Measurements from ENCODE around the gene TUBGCP3. TPM values are rescaled to one million over a fixed set of nuclear protein-coding genes. Genes with fewer than 3 reads are reported as not detected.

The TUBGCP3 gene
- total and polyA plus RNA-seq, 9 donors, result 14.2 to 18.1 (median 16.7) TPM

DNA sequence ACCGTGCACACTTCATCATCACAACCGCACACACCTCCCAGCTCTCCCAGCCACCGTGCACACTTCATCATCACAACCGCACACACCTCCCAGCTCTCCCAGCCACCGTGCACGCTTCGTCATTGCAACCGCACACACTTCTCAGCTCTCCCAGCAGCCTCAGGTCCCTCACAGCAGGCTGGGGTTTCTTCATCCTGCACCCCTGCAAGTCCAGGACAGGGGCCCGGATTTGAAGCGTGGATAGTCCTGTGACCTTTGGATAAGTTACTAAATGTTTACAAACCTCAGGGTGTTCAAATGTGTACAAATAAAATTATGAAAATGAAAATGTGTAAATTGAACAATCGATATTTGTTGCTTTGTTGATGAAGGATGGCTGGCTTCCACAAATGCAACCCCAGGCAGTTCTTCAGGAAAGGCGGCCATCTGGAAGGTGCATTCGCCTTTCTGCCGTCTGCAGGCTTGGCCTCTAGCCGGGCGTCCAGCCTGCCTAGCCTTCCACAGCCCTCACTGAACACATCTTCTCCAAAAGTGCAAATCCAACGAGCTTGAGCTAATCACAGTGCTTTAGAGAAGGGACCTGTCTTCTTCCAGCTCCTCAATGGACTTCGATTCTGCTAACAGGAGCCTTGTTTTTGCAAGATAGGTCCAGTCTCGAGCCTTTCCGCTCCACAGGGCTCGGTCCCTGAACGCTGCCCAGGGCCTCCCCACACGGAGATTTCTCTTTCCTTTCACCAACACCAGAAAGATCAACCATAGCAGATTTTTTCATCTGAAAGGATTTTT lies 137.6 kb downstream of the TUBGCP3 start:
- Histone ChIP-seq H3K9me3 (replicated peaks; ENCODE audit: control insufficient read depth, low read depth, low read length) (no peaks in the 10 kb centered on the region), H3K4me1 (ENCODE audit: control insufficient read depth, insufficient read depth, low read length) (no peaks in the 10 kb centered on the region), H3K36me3 (ENCODE audit: control insufficient read depth, insufficient read depth, low read length) (no peaks in the 10 kb centered on the region), H3K27me3 (ENCODE audit: control insufficient read depth, insufficient read depth, low read length) (peaks cover 17% of the 10 kb centered on the region), H3K27ac (ENCODE audit: low read length) (no peak overlapping the region), H3K4me3 (ENCODE audit: low read length) (no peak overlapping the region)
- 62% methylated on average over 14 of the region's 23 CpGs for WGBS (ENCODE audit: insufficient coverage)
- peak; percentile 14 for DNase-seq

DNA sequence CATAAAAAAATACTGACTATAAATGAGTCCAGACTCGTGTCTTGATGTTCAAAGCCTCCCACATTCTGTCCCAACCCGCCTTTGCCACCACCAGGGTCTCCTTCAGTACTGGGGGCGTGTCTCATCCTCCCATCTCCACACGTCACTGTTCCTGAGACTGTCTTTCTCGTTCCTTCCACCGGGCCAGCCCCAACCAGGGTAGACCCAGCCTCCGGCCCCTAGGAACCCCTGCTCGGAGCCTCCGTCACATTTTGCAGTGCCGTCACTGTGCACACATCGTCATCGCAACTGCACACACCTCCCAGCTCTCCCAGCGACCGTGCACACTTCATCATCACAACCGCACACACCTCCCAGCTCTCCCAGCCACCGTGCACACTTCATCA lies 138.4 kb downstream of the TUBGCP3 start:
- H3K9me3 ChIP-seq (replicated peaks; ENCODE audit: control insufficient read depth, low read depth, low read length), result no peaks in the 10 kb centered on the region
- no peak overlapping the region for H3K4me3 ChIP-seq (ENCODE audit: low read length)
- no peaks in the 10 kb centered on the region for H3K4me1 ChIP-seq (ENCODE audit: control insufficient read depth, insufficient read depth, low read length)
- no peaks in the 10 kb centered on the region for H3K36me3 ChIP-seq (ENCODE audit: control insufficient read depth, insufficient read depth, low read length)
- no peak for DNase-seq
- H3K27ac ChIP-seq (ENCODE audit: low read length), result no peak overlapping the region
- peaks cover 22% of the 10 kb centered on the region for H3K27me3 ChIP-seq (ENCODE audit: control insufficient read depth, insufficient read depth, low read length)
- WGBS (ENCODE audit: insufficient coverage), result 54% methylated on average over 14 of the region's 16 CpGs

DNA sequence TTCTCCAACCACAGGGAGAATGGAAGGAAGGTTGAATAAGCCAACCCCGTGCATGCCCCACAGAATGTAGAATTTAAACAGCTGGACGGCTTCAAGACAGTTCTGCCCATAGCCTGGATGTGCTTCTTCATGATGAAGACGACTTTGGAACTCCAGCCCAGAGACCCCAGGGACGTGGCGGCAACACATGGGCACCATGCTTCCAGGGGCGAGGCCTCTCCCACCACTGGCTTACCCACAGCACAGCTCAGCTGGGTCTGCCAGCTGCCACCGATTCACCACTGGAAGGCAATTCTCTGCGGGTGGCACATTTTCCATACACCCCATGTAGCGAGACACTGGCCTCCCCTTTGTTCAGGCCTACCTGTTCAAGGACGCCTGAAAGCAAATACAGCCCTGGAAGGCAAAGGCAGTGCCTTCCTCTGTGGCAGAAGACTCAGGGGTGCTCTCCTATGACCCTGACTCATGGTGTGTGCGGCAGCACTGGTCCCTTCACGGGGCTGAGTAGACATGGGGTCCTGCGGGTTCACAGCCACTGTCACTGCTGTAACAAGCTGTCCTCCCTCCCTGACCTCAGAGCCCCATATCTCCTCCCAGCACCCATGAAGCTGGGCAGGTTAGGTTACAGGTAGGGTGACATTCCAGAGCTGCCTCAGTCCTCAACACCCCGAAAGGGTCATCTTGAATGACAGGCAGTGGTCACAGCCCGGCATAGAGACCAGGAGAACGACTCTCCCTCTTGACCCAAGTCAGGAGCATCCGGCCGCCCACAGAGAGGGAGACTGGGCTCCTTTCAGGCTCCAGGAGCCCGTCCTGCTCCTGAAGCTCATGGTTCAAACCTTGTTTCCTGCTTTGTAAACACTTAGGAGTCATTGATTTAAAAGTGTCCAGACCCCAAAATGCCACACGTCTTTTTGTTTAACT lies 139.1 kb downstream of the TUBGCP3 start:
- H3K27ac ChIP-seq (ENCODE audit: low read length), result no peak overlapping the region

GRCh38 chr13:112447761-112448603 lies 140.0 kb downstream of the TUBGCP3 start:
- Histone ChIP-seq H3K27me3 (ENCODE audit: control insufficient read depth, insufficient read depth, low read length) (peaks cover 33% of the 10 kb centered on the region), H3K27ac (ENCODE audit: low read length) (no peak overlapping the region), H3K9me3 (replicated peaks; ENCODE audit: control insufficient read depth, low read depth, low read length) (no peaks in the 10 kb centered on the region), H3K4me3 (ENCODE audit: low read length) (no peak overlapping the region), H3K36me3 (ENCODE audit: control insufficient read depth, insufficient read depth, low read length) (no peaks in the 10 kb centered on the region), H3K4me1 (ENCODE audit: control insufficient read depth, insufficient read depth, low read length) (peaks cover 4% of the 10 kb centered on the region)
- DNase-seq, result no peak
- 85% methylated on average over 18 of the region's 27 CpGs for WGBS (ENCODE audit: insufficient coverage)

More for the DNA sequence above, 139.1 kb downstream of the TUBGCP3 start:
- H3K36me3 ChIP-seq (ENCODE audit: control insufficient read depth, insufficient read depth, low read length), result no peaks in the 10 kb centered on the region
- no peak overlapping the region for H3K4me3 ChIP-seq (ENCODE audit: low read length)
- 78% methylated on average over 15 of the region's 20 CpGs for WGBS (ENCODE audit: insufficient coverage)
- peaks cover under 1% of the 10 kb centered on the region for H3K4me1 ChIP-seq (ENCODE audit: control insufficient read depth, insufficient read depth, low read length)
- no peak for DNase-seq
- peaks cover 24% of the 10 kb centered on the region for H3K27me3 ChIP-seq (ENCODE audit: control insufficient read depth, insufficient read depth, low read length)
- no peaks in the 10 kb centered on the region for H3K9me3 ChIP-seq (replicated peaks; ENCODE audit: control insufficient read depth, low read depth, low read length)

DNA sequence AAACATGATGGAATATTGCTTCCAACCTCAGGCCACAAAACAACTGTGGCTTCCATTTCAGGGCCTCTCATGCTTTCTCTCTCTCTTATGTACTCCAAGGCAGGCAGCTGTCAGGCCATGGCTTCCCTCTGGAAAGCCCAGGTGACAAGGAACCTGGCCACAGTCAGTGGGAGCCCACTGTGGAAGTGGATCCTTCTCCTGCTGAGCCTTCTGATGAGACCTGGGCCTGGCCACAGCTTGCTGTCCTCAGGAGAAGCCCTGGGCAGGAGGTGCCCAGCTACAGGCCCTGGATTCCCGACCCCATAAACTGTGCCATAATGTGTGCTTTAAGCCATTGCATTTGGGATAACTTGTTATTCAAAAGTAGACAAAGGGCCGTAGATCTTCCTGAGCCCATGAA lies 140.6 kb downstream of the TUBGCP3 start:
- Histone ChIP-seq H3K4me3 (ENCODE audit: low read length) (no peak overlapping the region), H3K36me3 (ENCODE audit: control insufficient read depth, insufficient read depth, low read length) (no peaks in the 10 kb centered on the region), H3K27me3 (ENCODE audit: control insufficient read depth, insufficient read depth, low read length) (peaks cover 39% of the 10 kb centered on the region), H3K4me1 (ENCODE audit: control insufficient read depth, insufficient read depth, low read length) (peaks cover 4% of the 10 kb centered on the region), H3K9me3 (replicated peaks; ENCODE audit: control insufficient read depth, low read depth, low read length) (no peaks in the 10 kb centered on the region), H3K27ac (ENCODE audit: low read length) (no peak overlapping the region)
- DNase-seq, result no peak
- WGBS (ENCODE audit: insufficient coverage), result 75% methylated on average over 1 of the region's 2 CpGs

GRCh38 chr13:112446867-112447266 lies 141.1 kb downstream of the TUBGCP3 start:
- Histone ChIP-seq H3K27me3 (ENCODE audit: control insufficient read depth, insufficient read depth, low read length) (peaks cover 43% of the 10 kb centered on the region), H3K4me3 (ENCODE audit: low read length) (no peak overlapping the region), H3K4me1 (ENCODE audit: control insufficient read depth, insufficient read depth, low read length) (peaks cover 4% of the 10 kb centered on the region), H3K9me3 (replicated peaks; ENCODE audit: control insufficient read depth, low read depth, low read length) (no peaks in the 10 kb centered on the region), H3K36me3 (ENCODE audit: control insufficient read depth, insufficient read depth, low read length) (no peaks in the 10 kb centered on the region), H3K27ac (ENCODE audit: low read length) (no peak overlapping the region)
- WGBS (ENCODE audit: insufficient coverage), result 88% methylated on average over 14 of the region's 14 CpGs
- no peak for DNase-seq

DNA sequence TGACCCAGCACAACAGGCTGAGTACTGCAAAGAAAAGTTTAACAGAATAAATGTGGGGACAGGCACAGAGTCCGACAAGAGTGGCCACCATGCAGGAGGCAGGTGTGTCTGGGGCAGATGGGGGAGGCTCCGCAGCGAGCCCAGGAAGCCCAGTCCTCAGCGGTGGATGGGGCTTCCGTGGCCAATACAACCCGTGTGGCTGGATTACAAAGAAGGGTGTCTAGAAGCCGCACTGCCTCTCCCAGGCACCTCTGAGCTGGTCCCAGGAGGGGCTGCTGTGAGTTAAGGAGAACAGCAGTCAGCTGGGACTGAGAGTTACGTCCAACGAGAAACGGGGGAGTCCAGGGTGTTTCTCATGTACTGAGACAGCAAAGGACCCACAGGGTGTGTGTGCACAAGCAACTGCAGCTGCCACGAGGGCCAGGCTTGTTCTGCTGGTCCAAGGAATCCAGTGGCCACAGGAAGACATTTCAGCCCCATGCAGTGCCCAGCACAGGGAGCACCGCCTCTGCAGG lies 141.5 kb downstream of the TUBGCP3 start:
- 63% methylated on average over 12 of the region's 12 CpGs for WGBS (ENCODE audit: insufficient coverage)
- Histone ChIP-seq H3K4me1 (ENCODE audit: control insufficient read depth, insufficient read depth, low read length) (peaks cover 4% of the 10 kb centered on the region), H3K27ac (ENCODE audit: low read length) (no peak overlapping the region), H3K9me3 (replicated peaks; ENCODE audit: control insufficient read depth, low read depth, low read length) (no peaks in the 10 kb centered on the region), H3K4me3 (ENCODE audit: low read length) (no peak overlapping the region), H3K27me3 (ENCODE audit: control insufficient read depth, insufficient read depth, low read length) (peaks cover 47% of the 10 kb centered on the region), H3K36me3 (ENCODE audit: control insufficient read depth, insufficient read depth, low read length) (no peaks in the 10 kb centered on the region)
- DNase-seq, result no peak

DNA sequence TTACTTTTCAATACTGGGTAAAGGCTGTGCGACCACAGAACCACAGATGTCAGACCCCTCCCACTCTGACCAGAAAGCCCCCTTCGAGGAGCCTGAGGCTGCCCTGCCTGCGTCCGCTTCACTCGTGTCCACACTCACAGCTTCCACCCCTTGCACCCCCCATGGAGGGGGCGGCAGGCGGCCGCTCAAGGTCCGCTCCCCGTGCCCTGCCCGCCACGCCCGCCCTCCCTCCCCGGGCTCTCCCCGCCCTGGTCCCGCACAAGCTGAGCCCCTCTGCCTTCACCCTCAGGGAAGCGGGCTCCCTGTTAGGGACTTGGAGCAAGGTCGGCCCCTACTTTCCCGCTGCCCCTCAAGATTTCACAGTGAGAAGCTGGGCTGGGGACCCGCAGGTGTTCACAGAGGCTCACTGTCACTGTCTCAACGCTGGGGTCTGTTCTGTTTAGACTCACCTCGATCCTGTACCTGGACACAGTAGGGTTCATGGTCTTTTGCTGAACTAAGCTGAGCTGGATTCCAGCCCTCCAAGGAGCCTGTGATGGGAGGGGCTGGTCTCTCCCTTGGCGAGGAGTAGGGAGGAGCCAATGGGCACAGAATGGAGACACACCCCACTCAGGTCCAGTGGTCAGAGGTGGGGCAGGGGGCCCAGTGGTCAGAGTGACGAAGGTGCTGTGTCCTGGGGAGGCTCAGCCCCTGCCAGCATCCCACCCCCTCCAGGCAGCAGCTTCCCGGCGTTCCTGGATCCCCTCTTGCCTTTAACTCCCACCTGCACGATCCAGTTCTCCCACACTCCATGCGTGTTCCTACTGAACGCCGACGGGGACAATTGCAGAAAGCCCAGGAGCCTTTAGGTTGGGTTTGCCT lies 142.3 kb downstream of the TUBGCP3 start:
- no peak overlapping the region for H3K4me3 ChIP-seq (ENCODE audit: low read length)
- H3K4me1 ChIP-seq (ENCODE audit: control insufficient read depth, insufficient read depth, low read length), result peaks cover 4% of the 10 kb centered on the region
- H3K27ac ChIP-seq (ENCODE audit: low read length), result no peak overlapping the region
- WGBS (ENCODE audit: insufficient coverage), result 68% methylated on average over 27 of the region's 31 CpGs
- DNase-seq, result no peak
- peaks cover 52% of the 10 kb centered on the region for H3K27me3 ChIP-seq (ENCODE audit: control insufficient read depth, insufficient read depth, low read length)
- H3K36me3 ChIP-seq (ENCODE audit: control insufficient read depth, insufficient read depth, low read length), result no peaks in the 10 kb centered on the region
- H3K9me3 ChIP-seq (replicated peaks; ENCODE audit: control insufficient read depth, low read depth, low read length), result no peaks in the 10 kb centered on the region

Measured in muscle of leg (tissue), 11 donors.